Activated T-helper 2 cell treated with anti-CD3 and anti-CD28 coated beads, Interferon-gamma antibody, Interleukin-2, Interleukin-4, amounts not matched to agents 10 μg/mL and 5 μg/mL and 100 μg/mL, durations not matched to agents 14 hours and 24 hours and 36 hours (primary cell): Measurements from ENCODE around the gene DYNLL2. TPM values are rescaled to one million over a fixed set of nuclear protein-coding genes. Genes with fewer than 3 reads are reported as not detected.
"Not testable (repeated sequence)": the region's sequence is repeated elsewhere in the genome, so short reads cannot be mapped to it uniquely, and the experiment has no call there.

Experiments
- DNase-seq: peaks from one replicate; pipeline ENCODE4 v3.0.0; 2021; ENCODE audit warnings: low spot score
- H3K27ac Mint-ChIP-seq: one replicate; pipeline ENCODE4 v1.8.0; 2021; ENCODE audit warnings: mixed read lengths
- H3K27me3 Mint-ChIP-seq: one replicate; pipeline ENCODE4 v1.8.0; 2021; ENCODE audit warnings: low read depth, mixed read lengths
- H3K36me3 Mint-ChIP-seq: one replicate; pipeline ENCODE4 v1.8.0; 2021; ENCODE audit warnings: low read depth, mixed read lengths
- H3K4me1 Mint-ChIP-seq: one replicate; pipeline ENCODE4 v1.8.0; 2021; ENCODE audit warnings: low read depth, mixed read lengths
- H3K4me3 Mint-ChIP-seq: one replicate; pipeline ENCODE4 v1.8.0; 2021; ENCODE audit warnings: low read depth, mild to moderate bottlenecking, moderate library complexity, mixed read lengths
- H3K9me3 Mint-ChIP-seq: one replicate; pipeline ENCODE4 v1.8.0; 2021; ENCODE audit warnings: mixed read lengths
- intact Hi-C: fragments of 100-400 bp; cut with micrococcal nuclease; formaldehyde crosslinking; loops from one replicate; pipeline ENCODE4 v1.15.1; 2023
- total RNA-seq: library from RNA; stranded (reverse); gene quantifications from 2 replicates; pipeline ENCODE4 v1.2.3, GENCODE V29; 2022

DYNLL2 gene
- total RNA-seq, 1 donor from 2014 or later = 33.6 TPM

- H3K27me3 Mint-ChIP-seq = peaks cover 7% of the 10 kb centered on the region
- intact Hi-C loops = no loop called here
- H3K27ac Mint-ChIP-seq = no peak overlapping the region
- H3K9me3 Mint-ChIP-seq = no peaks in the 10 kb centered on the region
- no peak overlapping the region for H3K4me3 Mint-ChIP-seq
- H3K36me3 Mint-ChIP-seq = peaks cover 23% of the 10 kb centered on the region
- H3K4me1 Mint-ChIP-seq = peaks cover 2% of the 10 kb centered on the region
- DNase-seq = no peak
These were observed 13.7 kb downstream of the DYNLL2 start for GRCh38 chr17:58096892-58097291.

- no peaks in the 10 kb centered on the region for H3K9me3 Mint-ChIP-seq
- peaks cover 17% of the 10 kb centered on the region for H3K36me3 Mint-ChIP-seq
- intact Hi-C loops = no loop called here
- H3K27me3 Mint-ChIP-seq = peaks cover 7% of the 10 kb centered on the region
- no peak overlapping the region for H3K4me3 Mint-ChIP-seq
- no peak for DNase-seq
- no peak overlapping the region for H3K27ac Mint-ChIP-seq
- H3K4me1 Mint-ChIP-seq = peaks cover 2% of the 10 kb centered on the region
These were observed 14.3 kb downstream of the DYNLL2 start for GRCh38 chr17:58097384-58098088.

GRCh38 chr17:58100506-58100905, 17.3 kb downstream of the DYNLL2 start:
- H3K4me1 Mint-ChIP-seq = peaks cover 2% of the 10 kb centered on the region
- H3K4me3 Mint-ChIP-seq = no peak overlapping the region
- intact Hi-C loops = no loop called here
- H3K36me3 Mint-ChIP-seq = no peaks in the 10 kb centered on the region
- no peak for DNase-seq
- no peaks in the 10 kb centered on the region for H3K9me3 Mint-ChIP-seq
- H3K27ac Mint-ChIP-seq = no peak overlapping the region
- H3K27me3 Mint-ChIP-seq = peaks cover 15% of the 10 kb centered on the region

- peaks cover 15% of the 10 kb centered on the region for H3K27me3 Mint-ChIP-seq
- H3K9me3 Mint-ChIP-seq, intact Hi-C loops, H3K36me3 Mint-ChIP-seq, H3K4me3 Mint-ChIP-seq, DNase-seq, H3K27ac Mint-ChIP-seq, H3K4me1 Mint-ChIP-seq: not testable (repeated sequence)
These were observed 18.7 kb downstream of the DYNLL2 start for GRCh38 chr17:58101898-58102297.

- intact Hi-C loops = no loop called here
These were observed 21.9 kb downstream of the DYNLL2 start for GRCh38 chr17:58105093-58105492.

GRCh38 chr17:58107306-58107705, 24.1 kb downstream of the DYNLL2 start:
- H3K9me3 Mint-ChIP-seq = no peaks in the 10 kb centered on the region
- H3K4me1 Mint-ChIP-seq = no peaks in the 10 kb centered on the region
- DNase-seq = no peak
- no peaks in the 10 kb centered on the region for H3K36me3 Mint-ChIP-seq
- intact Hi-C loops = no loop called here
- H3K27me3 Mint-ChIP-seq = peaks cover 17% of the 10 kb centered on the region
- H3K27ac Mint-ChIP-seq = no peak overlapping the region
- H3K4me3 Mint-ChIP-seq = no peak overlapping the region

More at GRCh38 chr17:58105093-58105492, 21.9 kb downstream of the DYNLL2 start:
- Mint-ChIP-seq H3K4me3 (no peak overlapping the region), H3K36me3 (no peaks in the 10 kb centered on the region), H3K4me1 (no peaks in the 10 kb centered on the region), H3K9me3 (no peaks in the 10 kb centered on the region), H3K27ac (no peak overlapping the region), H3K27me3 (peaks cover 21% of the 10 kb centered on the region)
- no peak for DNase-seq

GRCh38 chr17:58109197-58109596, 26.0 kb downstream of the DYNLL2 start:
- no peak overlapping the region for H3K27ac Mint-ChIP-seq
- no peak for DNase-seq
- intact Hi-C loops = no loop called here
- H3K4me1 Mint-ChIP-seq = no peaks in the 10 kb centered on the region
- no peaks in the 10 kb centered on the region for H3K9me3 Mint-ChIP-seq
- no peak overlapping the region for H3K4me3 Mint-ChIP-seq
- H3K36me3 Mint-ChIP-seq = no peaks in the 10 kb centered on the region
- H3K27me3 Mint-ChIP-seq = peaks cover 15% of the 10 kb centered on the region

- Mint-ChIP-seq H3K27me3 (peaks cover 12% of the 10 kb centered on the region), H3K36me3 (no peaks in the 10 kb centered on the region), H3K4me3 (no peak overlapping the region), H3K4me1 (no peaks in the 10 kb centered on the region), H3K27ac (no peak overlapping the region), H3K9me3 (no peaks in the 10 kb centered on the region)
- intact Hi-C loops = loop anchor here (2.0 to 5.0 kb wide), 2 partner anchors 15 to 108 kb away; no protein-coding TSS in a partner anchor
- no peak for DNase-seq
These were observed 26.8 kb downstream of the DYNLL2 start for GRCh38 chr17:58110012-58110411.

GRCh38 chr17:58111676-58112075, 28.5 kb downstream of the DYNLL2 start:
- Mint-ChIP-seq H3K4me1 (no peaks in the 10 kb centered on the region), H3K4me3 (no peak overlapping the region), H3K36me3 (no peaks in the 10 kb centered on the region), H3K9me3 (no peaks in the 10 kb centered on the region), H3K27ac (no peak overlapping the region), H3K27me3 (peaks cover 12% of the 10 kb centered on the region)
- intact Hi-C loops = loop anchor here (2.0 to 5.0 kb wide), 2 partner anchors 13 to 109 kb away; no protein-coding TSS in a partner anchor
- no peak for DNase-seq

GRCh38 chr17:58112970-58113631, 29.9 kb downstream of the DYNLL2 start:
- Mint-ChIP-seq H3K4me3 (no peak overlapping the region), H3K36me3 (no peaks in the 10 kb centered on the region), H3K9me3 (no peaks in the 10 kb centered on the region), H3K27ac (no peak overlapping the region), H3K27me3 (peaks cover 10% of the 10 kb centered on the region), H3K4me1 (no peaks in the 10 kb centered on the region)
- intact Hi-C loops = loop anchor here (1.0 to 5.0 kb wide), 3 partner anchors 111 to 255 kb away; no protein-coding TSS in a partner anchor
- DNase-seq = peak; percentile 71

- Mint-ChIP-seq H3K4me1 (no peaks in the 10 kb centered on the region), H3K4me3 (no peak overlapping the region), H3K27me3 (peaks cover 10% of the 10 kb centered on the region), H3K9me3 (no peaks in the 10 kb centered on the region), H3K36me3 (no peaks in the 10 kb centered on the region), H3K27ac (no peak overlapping the region)
- intact Hi-C loops = loop anchor here (1.0 to 5.0 kb wide), 3 partner anchors 112 to 256 kb away; no protein-coding TSS in a partner anchor
- no peak for DNase-seq
These were observed 30.7 kb downstream of the DYNLL2 start for GRCh38 chr17:58113947-58114346.

GRCh38 chr17:58117382-58117781, 34.2 kb downstream of the DYNLL2 start:
- Mint-ChIP-seq H3K4me3 (no peak overlapping the region), H3K9me3 (no peaks in the 10 kb centered on the region), H3K27me3 (peaks cover 11% of the 10 kb centered on the region), H3K4me1 (no peaks in the 10 kb centered on the region), H3K27ac (no peak overlapping the region), H3K36me3 (no peaks in the 10 kb centered on the region)
- intact Hi-C loops = no loop called here
- no peak for DNase-seq

GRCh38 chr17:58119491-58119890, 36.3 kb downstream of the DYNLL2 start:
- peaks cover 12% of the 10 kb centered on the region for H3K27me3 Mint-ChIP-seq
- H3K9me3 Mint-ChIP-seq = no peaks in the 10 kb centered on the region
- intact Hi-C loops = no loop called here
- H3K27ac Mint-ChIP-seq = no peak overlapping the region
- no peak for DNase-seq
- no peaks in the 10 kb centered on the region for H3K4me1 Mint-ChIP-seq
- H3K4me3 Mint-ChIP-seq = no peak overlapping the region
- no peaks in the 10 kb centered on the region for H3K36me3 Mint-ChIP-seq
